Left forelimb (tissue), 1 donor: ENCODE measurements around the gene HEXB.

Source experiments
- DNase-seq: peaks from one replicate; pipeline ENCODE4 v3.0.0-alpha.2; 2018; ENCODE audit warnings: low spot score

The HEXB gene

DNA sequence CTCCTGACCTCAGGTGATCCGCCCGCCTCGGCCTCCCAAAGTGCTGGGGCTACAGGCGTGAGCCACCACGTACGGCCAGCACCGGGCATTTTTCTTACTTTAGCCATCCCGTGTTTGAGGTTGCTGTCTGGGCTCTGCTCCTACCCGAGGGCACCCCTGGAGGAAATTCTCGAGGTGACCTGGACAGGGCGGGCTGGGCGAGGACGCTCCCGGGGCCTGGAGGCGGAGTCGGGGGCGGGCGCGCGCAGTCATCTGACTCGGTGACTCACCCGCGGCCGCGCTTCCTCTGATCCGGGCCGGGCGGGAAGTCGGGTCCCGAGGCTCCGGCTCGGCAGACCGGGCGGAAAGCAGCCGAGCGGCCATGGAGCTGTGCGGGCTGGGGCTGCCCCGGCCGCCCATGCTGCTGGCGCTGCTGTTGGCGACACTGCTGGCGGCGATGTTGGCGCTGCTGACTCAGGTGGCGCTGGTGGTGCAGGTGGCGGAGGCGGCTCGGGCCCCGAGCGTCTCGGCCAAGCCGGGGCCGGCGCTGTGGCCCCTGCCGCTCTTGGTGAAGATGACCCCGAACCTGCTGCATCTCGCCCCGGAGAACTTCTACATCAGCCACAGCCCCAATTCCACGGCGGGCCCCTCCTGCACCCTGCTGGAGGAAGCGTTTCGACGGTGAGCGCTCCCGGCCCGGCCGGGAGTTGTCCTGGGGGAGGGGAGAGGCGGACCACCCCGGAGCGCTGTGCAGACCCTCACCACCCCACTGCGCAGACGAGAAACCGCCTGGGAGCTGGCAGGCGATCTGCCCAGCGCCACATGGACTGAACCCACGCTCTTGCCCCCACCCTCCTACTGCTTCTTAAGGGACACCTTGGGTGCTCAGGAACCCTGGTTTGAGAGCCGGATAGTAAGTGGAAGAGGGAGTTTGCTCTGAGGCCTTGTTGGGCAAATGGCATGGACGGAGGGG is at the start of gene HEXB:
Gene HEXB (plus strand): TSS at position 334 of the 952 bp plus-strand sequence. CDS start 28 bp downstream, at position 362.
- DNase-seq, result peak; percentile 86

DNA sequence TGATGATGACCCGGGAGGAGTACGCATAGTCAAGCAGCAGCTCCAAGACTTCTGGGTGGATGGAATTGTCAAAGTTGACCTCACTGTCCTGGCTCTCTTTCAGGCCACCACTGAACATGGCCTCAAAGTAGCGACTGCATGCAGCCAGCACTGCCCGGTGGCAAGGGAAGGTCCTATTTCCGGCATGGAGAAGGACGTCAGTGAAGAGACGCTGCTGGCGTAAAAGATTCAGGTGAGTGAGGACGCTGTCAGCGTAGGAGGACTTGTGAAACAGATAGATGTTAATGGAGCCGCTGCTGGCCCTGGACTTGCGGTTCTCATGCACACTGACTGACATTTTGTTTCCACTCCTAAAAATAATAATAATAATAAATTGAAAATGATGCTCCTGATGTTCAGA is 48.9 kb upstream of the HEXB start:
- no peak for DNase-seq

DNA sequence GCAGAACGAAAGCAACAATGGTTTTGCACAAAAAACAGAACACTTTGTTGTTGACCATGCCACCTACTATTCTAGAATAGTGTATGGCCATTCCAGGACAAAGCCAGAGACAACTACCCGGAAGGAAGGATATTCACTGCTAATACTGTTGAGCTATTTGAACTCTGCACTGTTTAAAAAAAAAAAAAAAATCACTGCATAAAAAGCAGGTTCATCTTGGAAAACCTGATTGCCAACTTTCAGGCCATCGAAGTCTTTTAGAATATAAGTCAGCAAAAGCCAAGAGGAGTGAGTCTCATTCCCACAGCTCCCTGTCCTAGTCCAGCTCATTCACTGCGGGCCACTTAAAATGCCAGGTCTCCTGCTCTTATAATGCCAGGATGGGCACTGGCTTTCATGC is 48.5 kb upstream of the HEXB start:
- no peak for DNase-seq

DNA sequence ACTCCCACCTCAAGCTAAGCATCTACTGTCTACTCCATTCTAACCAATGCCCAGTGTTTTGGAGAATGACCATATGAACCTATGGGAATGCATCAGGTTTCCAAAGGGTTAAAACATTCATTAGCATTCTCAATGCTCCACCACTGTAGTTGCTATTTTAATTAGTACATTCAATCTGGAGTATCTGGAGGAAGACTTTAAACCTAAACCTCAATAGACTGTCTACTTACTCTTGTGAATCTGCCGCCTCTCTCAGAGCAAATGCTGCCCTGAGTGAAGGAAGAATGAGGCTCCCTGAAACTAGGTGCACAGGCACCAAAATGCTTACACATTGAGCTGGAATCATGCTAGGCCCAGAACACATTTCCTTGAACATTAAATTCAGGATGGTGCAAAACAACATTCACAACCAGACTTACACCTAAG is 46.5 kb upstream of the HEXB start:
- no peak for DNase-seq

DNA sequence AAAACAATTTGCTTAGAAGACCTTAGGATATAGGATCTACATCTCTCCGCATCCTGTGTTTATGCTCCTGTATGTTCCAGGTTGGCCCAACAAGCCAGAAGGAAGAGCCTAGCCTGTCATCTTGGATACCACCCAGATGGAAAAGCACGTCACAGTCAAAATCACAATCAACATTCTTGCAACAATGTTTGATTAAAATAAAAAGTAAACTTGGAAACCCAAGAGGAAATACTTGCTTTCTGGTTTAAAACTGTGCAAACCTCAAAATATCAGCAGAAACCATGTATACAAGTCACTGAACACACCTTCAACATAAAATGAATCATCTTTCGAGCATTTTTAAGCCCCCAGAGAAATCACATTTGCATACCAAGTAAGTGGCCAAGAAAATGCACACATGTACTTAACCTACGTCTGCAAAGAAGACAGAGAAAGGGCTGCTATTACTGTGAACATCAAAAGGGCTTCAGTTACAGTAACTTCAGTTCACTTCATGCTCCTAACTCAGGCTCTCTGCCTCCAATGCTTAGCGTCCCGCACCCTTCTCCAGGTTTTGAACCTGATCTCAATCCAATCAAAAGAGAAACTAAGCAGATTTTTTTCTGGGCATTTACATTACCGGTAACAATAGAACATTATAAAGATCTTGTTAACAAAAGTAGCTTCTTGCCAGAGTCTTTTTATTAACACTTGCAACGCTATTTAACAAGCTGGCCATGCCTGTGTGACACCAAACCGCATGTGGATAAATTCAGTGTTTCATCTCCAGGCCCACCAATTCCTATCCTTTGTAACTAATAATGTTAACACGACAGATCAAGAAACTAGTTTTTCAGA is 45.8 kb upstream of the HEXB start:
- DNase-seq, result no peak

DNA sequence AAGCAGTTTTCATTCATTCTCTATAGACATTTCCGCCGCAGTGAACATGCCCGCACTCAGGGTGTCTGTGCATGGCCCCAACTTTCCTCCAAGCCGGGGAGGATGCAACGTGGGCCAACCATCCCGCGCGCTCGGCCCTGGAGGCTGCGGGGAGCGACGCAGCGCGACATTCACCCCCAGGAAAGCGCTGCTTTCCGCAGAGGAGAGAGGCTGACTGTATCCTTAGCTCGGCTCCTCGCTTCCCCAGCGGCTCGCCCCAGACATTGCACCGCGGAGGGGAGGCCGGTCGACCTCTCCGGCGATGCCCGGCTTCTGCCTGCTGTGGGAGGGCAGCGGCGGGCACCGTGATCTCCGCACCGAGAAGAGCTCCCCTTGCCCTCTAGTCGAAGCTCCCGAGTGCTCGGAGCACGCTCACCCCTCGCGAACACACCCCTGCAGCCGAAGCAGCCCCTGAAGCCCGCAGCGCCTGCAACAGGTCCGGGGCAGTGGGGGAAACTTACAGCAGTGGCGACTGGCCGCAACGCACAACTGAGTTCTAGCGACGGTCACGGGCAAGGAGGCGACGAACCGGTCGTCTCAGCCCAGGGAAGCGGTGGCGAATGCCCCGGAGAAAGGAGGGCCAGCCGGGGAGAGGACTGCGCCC is 45.1 kb upstream of the HEXB start:
- no peak for DNase-seq

DNA sequence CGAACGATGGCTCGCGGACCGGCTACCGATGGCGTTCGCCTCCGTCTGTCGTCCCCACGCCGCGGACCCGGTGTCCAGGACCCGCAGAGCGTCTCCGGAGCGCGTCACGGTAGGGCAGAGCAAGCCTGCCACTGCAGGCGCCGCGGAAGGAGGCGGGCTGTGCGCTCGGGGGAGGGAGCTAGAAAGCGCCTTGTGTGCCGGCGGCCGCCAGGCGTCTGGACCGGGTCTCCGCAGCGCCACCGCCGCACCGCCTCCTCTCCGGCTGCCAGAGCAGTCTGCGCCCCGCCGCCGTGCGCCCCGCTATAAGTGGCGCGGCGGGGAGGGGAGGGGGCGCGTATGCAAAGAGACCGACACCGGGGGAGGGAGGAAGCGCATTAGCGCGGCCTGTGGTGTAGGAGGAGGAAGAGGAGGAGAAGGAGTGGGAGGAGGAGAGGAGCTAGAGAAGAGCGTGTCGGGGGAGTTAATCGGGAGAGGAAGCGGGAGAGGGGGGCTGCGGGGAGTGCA is 44.5 kb upstream of the HEXB start, which contains the start of gene ENC1:
Gene ENC1 (minus strand): TSS at position 279 of the 504 bp plus-strand sequence. CDS start 4,243 bp downstream, outside the sequence.
- DNase-seq, result peak; percentile 96

DNA sequence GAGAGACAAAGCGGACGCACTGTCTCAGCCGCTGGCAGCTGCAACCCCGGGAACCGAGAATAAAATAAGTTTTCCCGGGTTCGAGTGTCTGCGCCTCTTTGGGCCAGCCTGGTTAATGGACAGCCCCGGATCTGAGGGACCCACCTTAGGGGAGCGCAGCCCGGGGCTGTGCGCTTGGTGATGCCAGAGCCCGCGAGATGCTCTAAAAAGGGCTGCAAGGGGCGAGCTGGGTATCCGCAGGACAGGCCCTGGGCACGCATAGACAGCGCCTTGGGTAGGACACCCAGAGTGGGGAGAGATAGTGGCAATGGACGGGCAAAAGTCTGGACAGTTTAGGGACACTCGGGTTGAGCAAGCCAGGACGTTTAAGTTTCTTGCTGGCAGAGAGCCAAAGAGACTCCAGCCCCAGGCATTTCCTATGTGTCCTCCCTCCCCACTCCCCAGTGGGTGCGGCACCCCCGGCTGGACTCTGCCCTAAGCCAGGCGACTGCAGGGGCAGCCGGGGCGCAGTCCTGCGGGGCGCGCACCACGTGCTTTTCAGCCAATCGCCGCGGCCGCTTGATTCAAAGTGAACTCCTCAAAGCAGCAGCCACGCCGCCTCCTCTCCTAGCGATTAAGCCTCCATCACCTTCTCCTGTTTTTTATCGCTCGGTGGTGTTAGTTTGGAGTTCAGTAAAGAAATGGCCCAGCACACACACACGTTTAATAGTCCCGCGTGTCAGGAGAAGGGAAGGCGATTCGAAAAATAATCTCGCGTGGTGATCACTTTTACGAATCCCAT is 43.9 kb upstream of the HEXB start:
- DNase-seq, result peak; percentile 87

DNA sequence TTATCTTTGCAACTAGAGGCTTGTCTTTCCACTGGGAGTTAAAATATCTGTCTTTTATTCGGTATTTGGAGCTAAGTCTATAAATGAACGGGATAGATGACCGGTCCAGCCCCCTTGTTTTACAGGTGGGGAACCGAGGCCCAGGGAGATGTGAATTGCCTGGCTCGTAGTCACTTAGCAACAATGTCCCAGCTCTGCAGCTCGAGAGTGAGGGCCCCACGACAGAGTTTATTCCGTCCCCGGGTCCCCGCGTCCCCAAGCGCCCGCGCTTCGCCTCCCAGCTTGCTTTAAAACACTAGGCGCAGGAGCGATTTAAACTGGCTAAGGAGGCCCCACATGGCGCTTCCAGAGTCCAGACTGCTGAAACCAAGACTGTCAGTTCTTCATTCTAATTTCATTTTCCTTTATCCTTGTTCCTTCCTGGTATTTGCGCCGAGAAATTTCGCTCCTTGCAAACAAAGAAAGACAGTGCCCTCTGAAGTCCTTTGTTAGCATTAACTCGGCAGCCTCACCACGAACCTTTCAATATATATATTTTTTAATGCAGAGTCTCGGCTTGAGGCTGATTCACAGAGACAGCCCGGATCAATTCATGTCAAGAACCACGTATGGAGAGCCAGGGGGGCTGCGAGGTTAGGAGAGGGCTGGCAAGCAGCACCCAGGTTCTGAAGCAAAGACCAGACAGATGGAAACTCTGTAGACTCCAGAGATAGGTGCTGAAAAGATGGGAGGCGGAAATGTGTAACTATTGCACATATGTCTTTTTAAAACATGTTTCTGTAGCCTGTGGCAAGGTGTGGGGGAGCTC is 43.1 kb upstream of the HEXB start:
- peak; percentile 83 for DNase-seq

DNA sequence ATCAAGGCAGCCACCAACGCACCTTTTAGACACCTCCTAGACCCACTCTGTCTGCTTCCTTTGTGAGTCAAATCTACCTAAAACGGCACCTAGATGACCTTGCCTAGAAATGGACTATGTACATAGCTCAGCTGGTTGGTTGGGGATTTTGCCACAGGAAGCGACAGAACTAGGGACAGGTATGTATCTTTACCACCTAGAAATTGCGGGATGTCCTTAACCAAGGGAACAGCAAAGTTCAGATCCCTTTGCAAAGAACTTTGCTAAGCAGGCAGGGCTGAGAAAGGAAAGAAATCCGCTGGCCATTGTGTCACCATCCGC is 42.5 kb upstream of the HEXB start:
- no peak for DNase-seq

DNA sequence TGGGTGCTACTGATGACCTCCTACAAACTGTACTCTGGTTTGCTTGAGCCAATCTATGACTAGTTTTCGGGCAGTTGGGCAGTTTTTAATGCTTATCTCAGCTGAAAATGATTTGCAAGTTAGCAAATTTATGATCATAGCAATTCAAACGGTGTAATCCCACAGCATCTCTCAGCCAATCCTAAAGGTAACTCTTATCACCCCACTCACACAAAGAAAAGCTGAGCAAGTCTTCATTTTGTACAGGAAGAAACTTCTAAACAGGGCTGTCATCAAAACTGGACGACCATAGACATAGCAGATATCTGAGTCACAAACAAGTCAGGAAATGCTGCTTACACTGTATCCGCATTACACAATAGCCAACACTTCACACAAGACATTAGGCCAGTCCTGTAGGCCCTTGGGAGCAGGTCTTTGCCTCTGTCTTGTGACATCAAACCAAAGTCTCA is 41.9 kb upstream of the HEXB start:
- no peak for DNase-seq

DNA sequence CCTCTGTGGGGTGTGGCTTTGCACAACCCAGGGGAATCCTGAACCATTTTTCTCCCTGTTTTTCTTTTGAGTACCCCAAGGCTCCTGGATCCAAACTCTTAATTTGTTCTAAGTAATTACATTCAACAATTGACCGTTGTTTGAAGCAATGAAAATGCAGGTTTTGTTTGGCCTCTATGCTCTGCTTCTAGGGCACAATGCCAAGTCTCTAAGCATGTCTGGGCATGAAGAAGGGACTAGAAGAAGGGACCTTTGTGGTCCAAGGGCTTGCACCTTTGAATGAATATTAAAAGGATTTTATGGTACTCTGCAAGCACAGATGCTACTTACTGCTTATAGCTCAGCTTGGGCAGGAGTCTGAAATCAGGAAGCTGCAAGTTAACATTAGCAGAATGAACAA is 37.9 kb upstream of the HEXB start:
- no peak for DNase-seq

DNA sequence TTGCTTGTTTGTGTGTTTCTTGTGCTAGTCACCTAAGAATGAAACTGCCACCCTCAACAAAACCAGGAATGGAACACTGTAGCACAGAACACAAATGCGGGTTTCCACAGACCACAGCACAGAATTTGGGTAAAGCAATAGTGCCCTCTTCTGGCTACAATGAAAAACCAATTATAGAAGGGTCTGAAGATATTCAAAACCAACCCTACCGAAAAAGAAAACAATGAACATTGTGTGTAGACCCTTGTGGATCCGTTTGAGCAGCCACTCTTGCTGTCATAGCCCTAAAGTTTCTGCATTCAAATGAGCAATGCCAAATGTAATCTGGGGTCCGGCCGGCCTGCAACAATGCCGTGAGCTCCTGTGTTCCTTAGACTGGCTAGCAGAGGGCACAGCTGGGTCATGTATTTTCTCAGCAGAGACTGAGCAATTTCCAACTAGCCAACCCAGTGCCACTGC is 36.2 kb upstream of the HEXB start:
- DNase-seq, result no peak

DNA sequence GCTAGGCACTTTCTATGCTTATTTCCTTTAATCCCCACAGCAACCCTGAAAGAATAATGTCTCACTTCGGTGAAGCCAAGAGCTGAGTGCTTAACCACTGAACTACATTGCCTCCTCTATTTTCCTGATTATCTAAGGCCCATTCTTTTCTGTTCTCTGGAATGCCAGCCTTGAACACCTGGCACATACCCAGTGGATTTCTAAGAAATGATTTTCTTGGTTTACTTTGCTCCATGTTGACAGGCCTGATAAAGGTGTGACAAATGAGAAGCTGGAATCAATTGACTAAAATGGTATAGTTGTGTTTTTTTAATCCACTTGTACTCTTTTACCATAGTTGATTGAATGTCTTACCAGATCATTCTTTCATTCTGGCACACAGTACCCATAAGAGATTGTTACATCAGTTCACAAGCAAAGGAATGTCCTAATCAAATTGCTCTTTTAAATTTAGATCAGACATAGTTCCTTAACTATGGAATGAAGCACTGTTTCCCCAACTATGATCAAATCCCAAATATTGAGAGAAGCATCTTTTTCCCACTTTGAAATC is 35.5 kb upstream of the HEXB start:
- DNase-seq, result no peak

DNA sequence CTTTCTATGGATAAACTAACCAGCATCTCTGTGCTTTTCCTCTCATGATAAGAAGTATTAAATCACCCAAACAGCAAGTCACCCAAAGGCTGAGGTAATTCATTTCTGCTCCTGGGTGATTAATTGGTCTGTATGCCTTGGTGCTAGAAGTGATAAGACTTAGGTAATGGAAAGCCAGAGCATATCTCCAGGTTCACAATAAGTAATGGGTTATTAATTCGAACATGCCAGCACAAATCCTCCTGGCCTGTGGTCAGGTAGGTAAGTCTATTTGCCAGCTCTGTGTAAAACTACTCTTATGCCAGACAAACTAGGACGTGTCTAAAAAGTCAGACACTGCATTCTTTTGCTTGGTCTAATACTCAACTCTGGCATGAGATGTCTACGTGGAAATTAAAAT is 33.3 kb upstream of the HEXB start:
- DNase-seq, result no peak

DNA sequence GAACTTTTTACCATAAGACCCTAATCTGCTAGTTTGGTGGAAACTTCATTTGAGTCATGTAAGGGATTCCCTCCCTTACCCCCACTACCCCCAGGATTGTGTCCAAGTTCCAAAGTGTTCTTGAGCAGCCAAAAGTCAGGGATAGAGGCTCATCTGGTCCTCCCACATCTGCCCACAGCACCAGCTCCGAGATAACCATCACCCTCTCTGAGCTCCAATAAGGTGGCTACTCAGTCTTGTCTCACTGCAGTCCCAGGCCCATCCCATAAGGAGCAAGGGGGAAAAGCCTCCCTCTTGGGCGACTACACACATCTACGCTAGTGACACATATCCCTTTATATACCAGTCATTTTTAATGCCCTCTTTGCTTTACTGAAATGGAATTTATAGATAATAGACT is 32.5 kb upstream of the HEXB start:
- DNase-seq, result no peak

DNA sequence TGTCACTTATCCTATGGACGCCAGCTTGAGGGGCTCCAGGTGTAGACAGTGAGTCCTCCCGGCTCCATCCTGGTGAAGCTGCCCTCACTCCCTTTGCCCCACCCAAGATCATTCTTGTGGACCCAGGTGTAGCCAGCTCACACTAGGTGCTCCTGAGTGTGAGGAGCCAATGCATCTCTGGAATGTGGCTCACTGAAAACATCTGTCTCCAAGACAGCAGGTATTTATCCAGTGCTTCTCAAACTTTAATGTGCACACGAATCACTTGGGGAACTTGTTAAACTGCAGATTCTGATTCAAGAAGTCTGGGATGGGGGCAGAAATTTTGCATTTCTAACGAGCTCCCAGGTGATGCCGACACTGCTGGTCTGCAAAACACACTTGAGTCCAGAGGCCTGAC is 31.0 kb upstream of the HEXB start:
- no peak for DNase-seq

DNA sequence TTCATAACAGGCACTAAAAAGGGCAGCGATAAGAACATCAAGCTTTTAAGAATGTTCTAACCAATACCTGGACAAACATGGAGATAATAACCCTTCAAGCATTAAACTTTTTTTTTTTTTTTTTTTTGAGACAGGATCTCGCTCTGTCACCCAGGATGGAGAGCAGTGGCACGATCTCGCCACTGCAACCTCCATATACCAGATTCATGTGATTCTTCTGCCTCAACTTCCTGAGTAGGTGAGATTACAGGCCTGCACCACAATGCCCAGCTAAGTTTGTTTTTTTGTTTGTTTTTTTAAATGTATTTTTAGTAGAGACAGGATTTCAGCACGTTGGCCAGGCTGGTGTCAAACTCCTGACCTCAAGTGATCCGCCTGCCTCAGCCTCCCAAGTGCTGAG is 29.8 kb upstream of the HEXB start:
- no peak for DNase-seq

DNA sequence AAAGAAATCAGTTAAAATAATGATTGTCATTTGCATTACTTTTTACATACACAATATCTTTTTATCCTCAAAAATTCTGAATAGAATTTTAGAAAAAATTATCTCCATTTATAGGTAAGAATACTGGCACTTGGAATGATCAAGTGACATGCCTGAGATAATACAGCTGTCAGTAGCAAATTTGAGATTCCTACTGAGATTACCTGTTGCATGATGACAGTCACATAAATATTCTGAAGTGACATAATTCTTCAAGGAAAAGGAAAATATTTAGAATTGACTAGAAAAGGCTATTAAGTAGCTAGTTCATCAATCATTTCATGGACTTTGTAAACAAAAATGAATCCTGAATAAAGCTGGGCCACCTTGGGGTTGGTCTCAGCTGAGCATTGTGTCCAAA is 29.3 kb upstream of the HEXB start:
- DNase-seq, result no peak

DNA sequence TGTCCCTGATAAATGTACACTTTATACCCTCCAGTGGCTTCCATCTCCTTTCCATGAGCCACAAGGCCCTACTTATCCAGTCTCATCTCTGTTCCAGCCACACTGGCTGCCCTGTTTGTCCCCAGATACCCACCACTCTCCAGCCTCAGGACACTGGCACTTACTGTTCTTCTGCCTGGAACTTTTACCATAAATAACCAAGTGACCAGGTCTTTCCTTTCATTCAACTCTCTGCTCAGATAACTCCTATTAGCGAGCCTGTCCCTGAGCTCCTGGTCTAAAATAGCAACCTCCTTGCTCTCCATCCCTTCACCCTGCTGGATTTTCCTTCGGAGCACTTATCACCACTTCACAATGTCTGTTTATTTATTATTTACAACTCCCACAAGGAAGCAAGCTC is 27.9 kb upstream of the HEXB start:
- DNase-seq, result no peak
